Rectal smooth muscle tissue (tissue), 1 donor: Measurements from ENCODE around the gene TTC16.

ENCODE experiments used
- H3K27ac ChIP-seq: one replicate; pipeline ENCODE4 v1.7.0; 2013; ENCODE audit warnings: low read depth, low read length, inconsistent platforms
- H3K27me3 ChIP-seq: one replicate; pipeline ENCODE4 v1.7.0; 2013; ENCODE audit warnings: low read length; ENCODE audit not compliant: control insufficient read depth, insufficient read depth
- H3K36me3 ChIP-seq: one replicate; pipeline ENCODE4 v1.7.0; 2013; ENCODE audit warnings: low read length; ENCODE audit not compliant: control insufficient read depth, insufficient read depth
- H3K4me1 ChIP-seq: one replicate; pipeline ENCODE4 v1.7.0; 2013; ENCODE audit warnings: low read length; ENCODE audit not compliant: control insufficient read depth, insufficient read depth
- H3K4me3 ChIP-seq: one replicate; pipeline ENCODE4 v1.7.0; 2013; ENCODE audit warnings: low read length
- H3K9ac ChIP-seq: one replicate; pipeline ENCODE4 v1.7.0; 2013; ENCODE audit warnings: low read length

Gene TTC16

GRCh38 chr9:127739614-127740330, 23.9 kb downstream of the TTC16 start:
- H3K36me3 ChIP-seq, result no peaks in the 10 kb centered on the region
- no peak overlapping the region for H3K27ac ChIP-seq
- H3K4me3 ChIP-seq, result no peak overlapping the region
- peaks cover 4% of the 10 kb centered on the region for H3K4me1 ChIP-seq
- H3K27me3 ChIP-seq, result peaks cover 4% of the 10 kb centered on the region
- no peak overlapping the region for H3K9ac ChIP-seq

- H3K9ac ChIP-seq, result no peak overlapping the region
- no peak overlapping the region for H3K4me3 ChIP-seq
- H3K36me3 ChIP-seq, result no peaks in the 10 kb centered on the region
- H3K27ac ChIP-seq, result no peak overlapping the region
- peaks cover 4% of the 10 kb centered on the region for H3K27me3 ChIP-seq
- no peaks in the 10 kb centered on the region for H3K4me1 ChIP-seq
Measured at GRCh38 chr9:127741831-127742434, 26.1 kb downstream of the TTC16 start.

- H3K27ac ChIP-seq, result no peak overlapping the region
- peak overlapping the region; percentile 23 for H3K4me3 ChIP-seq
- H3K36me3 ChIP-seq, result no peaks in the 10 kb centered on the region
- H3K27me3 ChIP-seq, result peaks cover 4% of the 10 kb centered on the region
- H3K4me1 ChIP-seq, result no peaks in the 10 kb centered on the region
- no peak overlapping the region for H3K9ac ChIP-seq
Measured at GRCh38 chr9:127742435-127743088, 26.7 kb downstream of the TTC16 start.

- Histone ChIP-seq H3K36me3 (no peaks in the 10 kb centered on the region), H3K4me1 (no peaks in the 10 kb centered on the region), H3K27ac (no peak overlapping the region), H3K9ac (no peak overlapping the region), H3K27me3 (peaks cover 4% of the 10 kb centered on the region), H3K4me3 (no peak overlapping the region)
Measured at GRCh38 chr9:127744398-127745110, 28.7 kb downstream of the TTC16 start.

GRCh38 chr9:127746959-127747569, 31.2 kb downstream of the TTC16 start:
- Histone ChIP-seq H3K27ac (no peak overlapping the region), H3K9ac (no peak overlapping the region), H3K27me3 (no peaks in the 10 kb centered on the region), H3K4me1 (no peaks in the 10 kb centered on the region), H3K4me3 (no peak overlapping the region), H3K36me3 (peaks cover 3% of the 10 kb centered on the region)

GRCh38 chr9:127749090-127749787, 33.4 kb downstream of the TTC16 start:
- H3K4me3 ChIP-seq, result no peak overlapping the region
- no peak overlapping the region for H3K9ac ChIP-seq
- no peaks in the 10 kb centered on the region for H3K4me1 ChIP-seq
- H3K27ac ChIP-seq, result no peak overlapping the region
- no peaks in the 10 kb centered on the region for H3K27me3 ChIP-seq
- H3K36me3 ChIP-seq, result peaks cover 3% of the 10 kb centered on the region

- Histone ChIP-seq H3K27ac (no peak overlapping the region), H3K4me1 (no peaks in the 10 kb centered on the region), H3K36me3 (peaks cover 3% of the 10 kb centered on the region), H3K9ac (no peak overlapping the region), H3K4me3 (no peak overlapping the region), H3K27me3 (no peaks in the 10 kb centered on the region)
Measured at GRCh38 chr9:127751269-127752054, 35.6 kb downstream of the TTC16 start.

GRCh38 chr9:127753148-127753547, 37.3 kb downstream of the TTC16 start:
- Histone ChIP-seq H3K4me3 (no peak overlapping the region), H3K27ac (no peak overlapping the region), H3K27me3 (no peaks in the 10 kb centered on the region), H3K4me1 (no peaks in the 10 kb centered on the region), H3K36me3 (peaks cover 3% of the 10 kb centered on the region), H3K9ac (no peak overlapping the region)

GRCh38 chr9:127753622-127754021, 37.7 kb downstream of the TTC16 start:
- Histone ChIP-seq H3K27me3 (no peaks in the 10 kb centered on the region), H3K4me1 (no peaks in the 10 kb centered on the region), H3K4me3 (no peak overlapping the region), H3K27ac (no peak overlapping the region), H3K36me3 (peaks cover 6% of the 10 kb centered on the region), H3K9ac (no peak overlapping the region)

- no peak overlapping the region for H3K9ac ChIP-seq
- no peaks in the 10 kb centered on the region for H3K4me1 ChIP-seq
- H3K27ac ChIP-seq, result no peak overlapping the region
- peaks cover 6% of the 10 kb centered on the region for H3K36me3 ChIP-seq
- no peak overlapping the region for H3K4me3 ChIP-seq
- no peaks in the 10 kb centered on the region for H3K27me3 ChIP-seq
Measured at GRCh38 chr9:127754099-127755060, 38.5 kb downstream of the TTC16 start.
